Lung (tissue), 12 donors: ENCODE measurements around the gene PDXP. TPM values are rescaled to one million over a fixed set of nuclear protein-coding genes. Genes with fewer than 3 reads are reported as not detected.

Experiments
- ATAC-seq: fragments of 200-7000 bp; cut with Tn5 transposase; one replicate; pipeline ENCODE4 v1.9.1; 2020; ENCODE audit warnings: moderate number of reproducible peaks; ENCODE audit not compliant: insufficient read depth, low FRiP score
- DNase-seq, 3 donors: peaks; one replicate each; pipeline ENCODE4 v3.0.0-alpha.2; 2013 to 2017
- H3K27ac ChIP-seq, 2 donors: one replicate each; pipeline ENCODE4 v1.5.1; 2013; ENCODE audit warnings: mild to moderate bottlenecking in 2 of 2, moderate library complexity in 2 of 2, control low read depth in 1 of 2, inconsistent platforms in 1 of 2, low read depth in 1 of 2, low read length in 1 of 2
- H3K27me3 ChIP-seq, 3 donors: one replicate each; pipeline ENCODE4 v1.5.1; 2013; ENCODE audit warnings: low read length in 2 of 3; ENCODE audit not compliant: control insufficient read depth in 3 of 3, insufficient read depth in 3 of 3
- H3K36me3 ChIP-seq, 4 donors: one replicate each; pipeline ENCODE4 v1.5.1; 2013; ENCODE audit warnings: low read length in 4 of 4, mild to moderate bottlenecking in 1 of 4, moderate library complexity in 1 of 4; ENCODE audit not compliant: control insufficient read depth in 4 of 4, insufficient read depth in 4 of 4
- H3K4me1 ChIP-seq, 5 donors: one replicate each; pipeline ENCODE4 v1.5.1; 2013; ENCODE audit warnings: low read length in 5 of 5, mild to moderate bottlenecking in 2 of 5, moderate library complexity in 1 of 5; ENCODE audit not compliant: control insufficient read depth in 5 of 5, insufficient read depth in 5 of 5
- H3K4me3 ChIP-seq: one replicate; pipeline ENCODE4 v1.5.1; 2013; ENCODE audit warnings: mild to moderate bottlenecking, control low read depth, moderate library complexity
- H3K9ac ChIP-seq, 2 donors: one replicate each; pipeline ENCODE4 v1.5.1; 2013; ENCODE audit warnings: low read length in 2 of 2, control low read depth in 1 of 2; ENCODE audit not compliant: insufficient read depth in 1 of 2
- H3K9me3 ChIP-seq, 4 donors: one replicate each; pipeline ENCODE4 v1.5.1; 2013; ENCODE audit warnings: low read length in 3 of 4, mild to moderate bottlenecking in 1 of 4, moderate library complexity in 1 of 4; ENCODE audit not compliant: control insufficient read depth in 4 of 4, insufficient read depth in 3 of 4
- WGBS, 2 donors: extraction: QIAGEN DNeasy Blood & Tissue Kit; methylation state at CpG; one replicate each; pipeline ENCODE4 v1.1.7; 2013; 5-methylcytosine and 5-hydroxymethylcytosine counted together
- polyA plus RNA-seq, 2 donors: library from polyadenylated mRNA; stranded (reverse); fragments of 200-250 nt; gene quantifications; one replicate each; pipeline ENCODE4 v1.2.1, GENCODE V29; 2013
- total RNA-seq, 2 donors: library from RNA; depleted of rRNA in 1 of 2; stranded (reverse); fragments of >200 nt in 1 of 2; gene quantifications; one replicate each; pipeline ENCODE4 v1.2.1, GENCODE V29; 2014 to 2021
- TF ChIP-seq, protein P1 (sequence below): IDR thresholded peaks from 2 replicates; pipeline ENCODE4 v1.5.1; 2012; ENCODE audit warnings: mild to moderate bottlenecking; ENCODE audit errors: control extremely low read depth, extremely low read depth
- donor health status: control.
- donor health status: control.
- donor health status: Bipolar disorder and iron deficiency.
- donor health status: healthy.
- donor health status: DM: yes; HTN: yes; CAD: no.

Gene PDXP
- total and polyA plus RNA-seq, 4 donors, result 4.4 to 7.4 (median 6.5) TPM

DNA sequence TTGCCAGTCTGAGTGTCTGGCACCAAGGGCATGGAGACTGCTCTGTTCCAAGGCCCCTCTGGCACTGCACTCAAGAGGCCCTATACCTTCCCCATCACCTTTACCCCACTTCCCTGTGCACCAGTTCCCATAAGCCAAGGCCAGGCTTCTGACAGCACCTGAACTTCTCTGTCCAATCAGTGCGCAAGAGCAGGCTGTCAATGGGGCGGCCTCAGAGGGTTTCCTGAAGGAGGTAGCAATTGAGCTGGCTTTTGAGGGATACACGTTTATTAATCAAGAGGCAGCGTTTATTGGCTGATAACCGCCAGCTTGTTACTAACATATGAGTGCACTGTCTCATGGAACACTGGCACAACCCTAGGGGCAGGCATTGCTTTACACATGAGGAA lies 17.0 kb upstream of the PDXP start:
- WGBS, 2 donors, result 92 to 93% methylated on average over 5 of the region's 5 CpGs
- Histone ChIP-seq H3K36me3 (peaks cover 0 to 27% (median 13%) of the 10 kb centered on the region in 4 donors), H3K4me1 (peaks cover 0 to 43% (median 18%) of the 10 kb centered on the region in 5 donors), H3K9me3 (no peaks in the 10 kb centered on the region), H3K27me3 (no peaks in the 10 kb centered on the region), H3K9ac (no peak overlapping the region), H3K27ac (no peak overlapping the region), H3K4me3 (no peak overlapping the region)
- ATAC-seq, result no peak
- DNase-seq, result no peak
- TF ChIP-seq, protein P1, sequence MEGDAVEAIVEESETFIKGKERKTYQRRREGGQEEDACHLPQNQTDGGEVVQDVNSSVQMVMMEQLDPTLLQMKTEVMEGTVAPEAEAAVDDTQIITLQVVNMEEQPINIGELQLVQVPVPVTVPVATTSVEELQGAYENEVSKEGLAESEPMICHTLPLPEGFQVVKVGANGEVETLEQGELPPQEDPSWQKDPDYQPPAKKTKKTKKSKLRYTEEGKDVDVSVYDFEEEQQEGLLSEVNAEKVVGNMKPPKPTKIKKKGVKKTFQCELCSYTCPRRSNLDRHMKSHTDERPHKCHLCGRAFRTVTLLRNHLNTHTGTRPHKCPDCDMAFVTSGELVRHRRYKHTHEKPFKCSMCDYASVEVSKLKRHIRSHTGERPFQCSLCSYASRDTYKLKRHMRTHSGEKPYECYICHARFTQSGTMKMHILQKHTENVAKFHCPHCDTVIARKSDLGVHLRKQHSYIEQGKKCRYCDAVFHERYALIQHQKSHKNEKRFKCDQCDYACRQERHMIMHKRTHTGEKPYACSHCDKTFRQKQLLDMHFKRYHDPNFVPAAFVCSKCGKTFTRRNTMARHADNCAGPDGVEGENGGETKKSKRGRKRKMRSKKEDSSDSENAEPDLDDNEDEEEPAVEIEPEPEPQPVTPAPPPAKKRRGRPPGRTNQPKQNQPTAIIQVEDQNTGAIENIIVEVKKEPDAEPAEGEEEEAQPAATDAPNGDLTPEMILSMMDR, result no peak

DNA sequence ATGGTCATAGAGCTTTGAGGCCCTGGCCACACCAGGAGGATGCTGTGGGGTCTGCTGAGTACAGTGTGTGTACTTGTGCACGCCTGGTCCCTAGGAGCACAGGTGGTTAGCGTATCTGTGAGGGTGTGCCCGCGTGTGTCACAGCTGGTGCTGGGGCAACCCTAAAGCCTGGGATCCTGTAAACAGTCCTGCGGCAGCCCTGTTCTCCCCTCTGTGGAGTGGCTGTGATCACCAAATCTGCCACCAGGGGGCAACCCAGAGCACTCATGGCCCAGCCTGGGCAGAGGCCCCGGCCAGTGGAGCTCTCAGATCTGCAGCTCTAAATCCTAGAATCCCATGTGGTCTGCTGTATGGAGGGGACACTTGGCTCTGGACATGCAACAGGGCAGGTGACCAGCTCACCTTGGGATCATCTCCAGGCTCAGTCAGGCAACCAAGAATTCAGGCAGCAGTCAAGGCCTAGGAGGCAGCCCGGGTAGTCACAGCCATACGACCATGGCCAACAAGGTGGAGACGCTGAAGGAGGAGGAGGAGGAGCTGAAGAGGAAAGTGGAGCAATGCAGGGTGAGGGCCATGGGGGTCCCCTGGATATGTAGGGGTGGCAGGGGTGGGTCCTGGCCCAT lies 15.2 kb upstream of the PDXP start:
- Histone ChIP-seq H3K4me1 (peaks cover 0 to 26% (median 9%) of the 10 kb centered on the region in 5 donors), H3K9me3 (no peaks in the 10 kb centered on the region), H3K4me3 (no peak overlapping the region), H3K9ac (no peak overlapping the region), H3K27me3 (no peaks in the 10 kb centered on the region), H3K27ac (no peak overlapping the region), H3K36me3 (peaks cover 0 to 27% (median 17%) of the 10 kb centered on the region in 4 donors)
- 33 to 36% methylated on average over 9 of the region's 9 CpGs for WGBS, 2 donors
- peak; percentile 82 to 87 (median 85) for DNase-seq
- peak; percentile 76 for ATAC-seq
- TF ChIP-seq, protein P1, result peak; percentile 66

DNA sequence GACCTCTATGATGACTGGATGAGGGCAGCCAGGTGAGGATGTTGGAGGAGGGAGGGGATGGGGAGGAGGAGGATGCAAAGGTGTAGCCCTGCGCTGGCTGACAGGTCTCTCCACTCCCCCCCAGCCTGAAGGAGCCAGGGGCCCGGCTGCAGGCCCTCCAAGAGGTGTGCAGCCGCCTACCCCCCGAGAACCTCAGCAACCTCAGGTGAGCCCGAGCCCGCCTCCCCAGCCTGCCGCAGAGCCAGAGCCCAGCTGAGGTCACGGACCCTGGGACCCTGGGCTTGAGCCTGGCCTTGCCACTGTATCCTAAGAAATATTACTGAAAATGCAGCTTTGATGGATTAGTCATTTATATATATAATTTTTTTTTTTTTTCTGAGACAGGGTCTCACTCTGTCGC lies 11.2 kb upstream of the PDXP start:
- WGBS, 2 donors, result 95% methylated on average over 9 of the region's 9 CpGs
- Histone ChIP-seq H3K27me3 (no peaks in the 10 kb centered on the region), H3K27ac (no peak overlapping the region), H3K4me1 (peaks cover 0 to 9% (median 0%) of the 10 kb centered on the region in 5 donors), H3K4me3 (no peak overlapping the region), H3K9ac (no peak overlapping the region), H3K9me3 (no peaks in the 10 kb centered on the region), H3K36me3 (peaks cover 0 to 49% (median 27%) of the 10 kb centered on the region in 4 donors)
- ATAC-seq (no peak), DNase-seq (no peak)
- TF ChIP-seq, protein P1, result no peak

DNA sequence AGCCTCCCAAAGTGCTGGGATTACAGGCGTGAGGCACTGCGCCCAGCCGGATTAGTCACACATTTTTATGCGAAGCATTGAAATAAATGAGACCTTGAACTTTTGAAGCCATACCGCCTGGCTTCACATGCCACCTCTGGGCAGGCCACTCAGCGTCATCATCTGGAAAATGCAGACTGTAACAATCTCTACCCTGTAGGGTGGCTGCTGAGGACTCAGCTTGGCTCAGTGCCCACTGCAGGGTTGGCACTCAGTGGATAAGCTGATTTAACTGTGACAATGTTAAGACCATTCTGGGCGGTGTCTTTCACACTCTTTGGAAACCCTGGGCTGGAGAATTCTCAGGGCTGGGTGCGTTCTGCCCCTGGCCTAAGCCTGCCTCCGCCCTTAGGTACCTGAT lies 10.6 kb upstream of the PDXP start:
- H3K4me1 ChIP-seq, result peaks cover 0 to 9% (median 0%) of the 10 kb centered on the region in 5 donors
- H3K9ac ChIP-seq, result no peak overlapping the region
- DNase-seq (no peak), ATAC-seq (no peak)
- no peaks in the 10 kb centered on the region for H3K9me3 ChIP-seq
- H3K4me3 ChIP-seq, result no peak overlapping the region
- H3K27ac ChIP-seq, result no peak overlapping the region
- WGBS, 2 donors, result 94 to 98% methylated on average over 9 of the region's 9 CpGs
- TF ChIP-seq, protein P1, result no peak
- peaks cover 0 to 49% (median 27%) of the 10 kb centered on the region in 4 donors for H3K36me3 ChIP-seq
- H3K27me3 ChIP-seq, result no peaks in the 10 kb centered on the region
